Measurements from ENCODE around the gene PPP1R9B.

The PPP1R9B gene

GRCh38 chr17:50191359-50192143, 41.1 kb upstream of the PPP1R9B start:
- Mint-ChIP-seq H3K4me3 (no peak overlapping the region), H3K4me1 (no peaks in the 10 kb centered on the region), H3K27ac (no peak overlapping the region), H3K27me3 (ENCODE audit: low read depth, poor library complexity) (peaks cover under 1% of the 10 kb centered on the region), H3K9me3 (no peaks in the 10 kb centered on the region), H3K36me3 (ENCODE audit: low read depth) (peaks cover 40% of the 10 kb centered on the region)
- DNase-seq: no peak
- TF ChIP-seq CTCF (IDR thresholded peaks at IDR 0.05): no peak

- TF ChIP-seq CTCF (IDR thresholded peaks at IDR 0.05): no peak
- Mint-ChIP-seq H3K9me3 (no peaks in the 10 kb centered on the region), H3K36me3 (ENCODE audit: low read depth) (peaks cover 39% of the 10 kb centered on the region), H3K27ac (no peak overlapping the region), H3K27me3 (ENCODE audit: low read depth, poor library complexity) (no peaks in the 10 kb centered on the region), H3K4me3 (no peak overlapping the region), H3K4me1 (peaks cover under 1% of the 10 kb centered on the region)
- no peak for DNase-seq
These were observed 40.3 kb upstream of the PPP1R9B start for GRCh38 chr17:50190603-50191358.

GRCh38 chr17:50190293-50190602, 39.8 kb upstream of the PPP1R9B start:
- Mint-ChIP-seq H3K4me3 (no peak overlapping the region), H3K27ac (no peak overlapping the region)

GRCh38 chr17:50189550-50190292, 39.2 kb upstream of the PPP1R9B start:
- no peak for TF ChIP-seq CTCF (IDR thresholded peaks at IDR 0.05)
- Mint-ChIP-seq H3K4me1 (peaks cover 11% of the 10 kb centered on the region), H3K9me3 (no peaks in the 10 kb centered on the region), H3K27me3 (ENCODE audit: low read depth, poor library complexity) (no peaks in the 10 kb centered on the region), H3K36me3 (ENCODE audit: low read depth) (peaks cover 46% of the 10 kb centered on the region), H3K4me3 (no peak overlapping the region), H3K27ac (no peak overlapping the region)
- no peak for DNase-seq

More at GRCh38 chr17:50190293-50190602, 39.8 kb upstream of the PPP1R9B start:
- Mint-ChIP-seq H3K4me1 (peaks cover 6% of the 10 kb centered on the region), H3K27me3 (ENCODE audit: low read depth, poor library complexity) (no peaks in the 10 kb centered on the region), H3K36me3 (ENCODE audit: low read depth) (peaks cover 41% of the 10 kb centered on the region), H3K9me3 (no peaks in the 10 kb centered on the region)
- DNase-seq: no peak
- no peak for TF ChIP-seq CTCF (IDR thresholded peaks at IDR 0.05)

- Mint-ChIP-seq H3K27me3 (ENCODE audit: low read depth, poor library complexity) (no peaks in the 10 kb centered on the region), H3K27ac (no peak overlapping the region), H3K36me3 (ENCODE audit: low read depth) (peaks cover 44% of the 10 kb centered on the region), H3K4me3 (no peak overlapping the region), H3K4me1 (peaks cover 18% of the 10 kb centered on the region), H3K9me3 (no peaks in the 10 kb centered on the region)
- no peak for TF ChIP-seq CTCF (IDR thresholded peaks at IDR 0.05)
- no peak for DNase-seq
These were observed 38.6 kb upstream of the PPP1R9B start for GRCh38 chr17:50188921-50189549.

All from nephron progenitor cell (in vitro differentiated cells).